DND-41 (cell line): ENCODE results near the gene MAGEB1.

Experiments used
- ATAC-seq: fragments of 200-7000 bp; cut with Tn5 transposase; 3 replicates; pipeline ENCODE4 v1.9.1; 2021; ENCODE audit warnings: low read depth; ENCODE audit not compliant: insufficient read depth
- DNase-seq: peaks from one replicate; pipeline ENCODE4 v3.0.0-alpha.2; 2020
- H2AFZ ChIP-seq: 2 replicates; pipeline ENCODE4 v1.6.0; 2012; ENCODE audit warnings: low read depth, low read length
- H3K27ac ChIP-seq: 2 replicates; pipeline ENCODE4 v1.5.1; 2012; ENCODE audit warnings: low read length, inconsistent platforms
- H3K27me3 ChIP-seq: fragments of 200-600 bp; sonication (generic); 2 replicates; pipeline ENCODE4 v1.6.0; 2012; ENCODE audit warnings: low read length, mild to moderate bottlenecking, inconsistent platforms; ENCODE audit not compliant: insufficient read depth, poor library complexity
- H3K36me3 ChIP-seq: 2 replicates; pipeline ENCODE4 v1.5.1; 2012; ENCODE audit warnings: low read length, inconsistent platforms; ENCODE audit not compliant: insufficient read depth
- H3K4me1 ChIP-seq: 2 replicates; pipeline ENCODE4 v1.5.1; 2012; ENCODE audit warnings: mild to moderate bottlenecking, low read length; ENCODE audit not compliant: insufficient read depth
- H3K4me2 ChIP-seq: 2 replicates; pipeline ENCODE4 v1.6.0; 2012; ENCODE audit warnings: mild to moderate bottlenecking, moderate library complexity, low read length, inconsistent platforms; ENCODE audit not compliant: insufficient read depth
- H3K4me3 ChIP-seq, 2 experiments: fragments of 200-600 bp in 1 of 2; shearing (Covaris generic) in 1 of 2; 2 replicates each; pipeline ENCODE4 v1.5.1; 2012 to 2016; ENCODE audit warnings: inconsistent platforms in 2 of 2, low read length in 2 of 2, mild to moderate bottlenecking in 2 of 2, low read depth in 1 of 2, moderate library complexity in 1 of 2
- H3K79me2 ChIP-seq: 2 replicates; pipeline ENCODE4 v1.6.0; 2012; ENCODE audit warnings: low read length, inconsistent platforms; ENCODE audit not compliant: insufficient read depth
- H3K9ac ChIP-seq: 2 replicates; pipeline ENCODE4 v1.6.0; 2012; ENCODE audit warnings: low read depth, mild to moderate bottlenecking, inconsistent platforms, low read length, moderate library complexity
- H3K9me3 ChIP-seq: 2 replicates; pipeline ENCODE4 v1.5.1; 2012; ENCODE audit warnings: low read length, moderate library complexity, mild to moderate bottlenecking, inconsistent platforms; ENCODE audit not compliant: insufficient read depth, severe bottlenecking
- H4K20me1 ChIP-seq: 2 replicates; pipeline ENCODE4 v1.6.0; 2012; ENCODE audit warnings: low read length; ENCODE audit not compliant: insufficient read depth
- CTCF ChIP-seq: IDR thresholded peaks from 2 replicates; pipeline ENCODE4 v1.5.1; 2012; ENCODE audit warnings: borderline replicate concordance, low read length, moderate library complexity, mild to moderate bottlenecking; ENCODE audit not compliant: poor library complexity, severe bottlenecking; ENCODE audit errors: extremely low read depth
- EZH2 ChIP-seq: IDR thresholded peaks from 3 replicates; pipeline ENCODE4 v1.6.1; 2012; ENCODE audit warnings: borderline replicate concordance, low read depth, mild to moderate bottlenecking, moderate library complexity, low read length, inconsistent platforms; ENCODE audit not compliant: severe bottlenecking

MAGEB1 gene

DNA sequence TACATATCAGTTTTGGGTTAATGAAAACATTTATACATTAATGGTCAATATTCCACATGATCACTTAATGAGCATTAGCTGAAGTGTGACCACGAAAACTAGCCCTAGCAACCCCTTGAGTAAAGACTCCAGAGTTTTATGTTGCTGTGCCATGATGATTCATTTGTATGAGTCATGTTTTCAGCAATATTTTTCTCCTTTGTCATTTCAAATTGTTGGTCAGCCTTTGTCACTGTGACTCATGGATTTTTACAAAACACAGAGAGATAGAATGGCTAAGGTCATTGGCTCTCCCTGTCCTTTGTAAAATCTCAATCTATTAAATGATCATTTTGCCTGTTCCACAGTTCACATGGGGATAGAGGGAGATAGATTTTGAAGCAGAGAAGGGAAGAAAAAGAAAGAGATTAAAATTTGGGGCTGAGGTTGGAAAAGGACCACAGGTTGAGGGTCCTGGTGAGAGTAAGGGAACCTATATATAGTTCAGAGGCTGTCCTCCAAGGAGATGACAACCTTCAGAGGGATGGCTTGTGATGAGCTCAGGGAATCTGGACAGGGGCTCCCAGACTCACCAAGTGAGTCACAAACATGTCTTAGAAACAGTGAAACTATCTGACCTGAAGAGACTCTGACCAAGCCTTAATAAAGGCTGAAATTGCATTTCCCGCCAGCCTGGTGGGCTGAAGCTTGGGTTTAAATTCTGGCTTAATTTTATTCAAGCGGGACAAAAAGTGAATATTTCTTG lies 36.7 kb downstream of the MAGEB1 start:
- Histone ChIP-seq H3K27me3 (no peaks in the 10 kb centered on the region), H3K4me3 (no peak overlapping the region), H3K9me3 (no peaks in the 10 kb centered on the region), H3K9ac (no peak overlapping the region), H3K27ac (no peak overlapping the region), H2AFZ (no peak overlapping the region), H3K36me3 (no peaks in the 10 kb centered on the region), H3K4me1 (peaks cover 12% of the 10 kb centered on the region), H3K79me2 (no peaks in the 10 kb centered on the region), H4K20me1 (no peaks in the 10 kb centered on the region), H3K4me2 (no peak overlapping the region)
- TF ChIP-seq CTCF, result no peak
- no peak for TF ChIP-seq EZH2
- DNase-seq (no peak), ATAC-seq (no peak)

DNA sequence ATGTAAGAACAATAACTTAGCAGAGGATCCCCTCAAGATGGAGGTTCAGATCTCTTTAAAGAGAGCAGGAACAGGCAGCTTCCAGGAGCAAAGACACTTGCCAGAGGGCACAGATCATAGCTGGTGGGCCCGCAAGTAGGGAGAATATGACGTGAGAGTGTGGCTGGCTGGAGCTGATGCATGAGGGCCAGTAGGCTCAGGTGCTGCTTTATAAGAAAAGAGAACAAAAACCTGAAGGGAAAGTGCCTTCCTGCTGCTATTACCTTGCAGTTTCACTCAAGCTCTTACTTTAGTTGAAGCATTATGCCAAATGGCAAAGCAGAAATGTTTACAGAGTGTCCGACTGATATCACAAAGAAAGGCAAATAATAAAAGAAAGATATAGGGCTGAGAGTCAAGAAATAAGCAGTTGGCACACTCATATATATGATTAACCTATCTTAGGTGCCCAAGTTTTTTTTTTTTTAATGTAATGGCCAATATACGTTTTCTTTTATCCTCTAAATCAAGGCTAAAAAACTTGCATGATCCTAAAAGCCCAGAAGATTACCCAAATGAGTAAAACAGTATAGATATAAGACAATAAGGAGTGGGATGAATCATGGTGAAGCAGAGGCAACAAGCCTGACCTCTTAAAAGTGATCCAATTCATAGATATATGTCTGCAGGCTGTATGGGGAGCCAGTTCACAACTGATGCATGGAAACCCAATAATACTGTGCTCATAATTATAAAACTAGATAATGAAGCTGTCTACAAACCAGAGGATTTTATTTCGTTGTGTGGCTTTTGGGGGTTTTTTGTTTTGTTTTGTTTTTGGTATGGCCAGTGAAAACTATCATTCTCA lies 49.7 kb downstream of the MAGEB1 start:
- ATAC-seq (no peak), DNase-seq (no peak)
- H3K4me3 ChIP-seq, result no peak overlapping the region
- H3K9me3 ChIP-seq, result no peaks in the 10 kb centered on the region
- H3K79me2 ChIP-seq, result no peaks in the 10 kb centered on the region
- no peaks in the 10 kb centered on the region for H3K36me3 ChIP-seq
- no peak overlapping the region for H3K9ac ChIP-seq
- no peaks in the 10 kb centered on the region for H3K4me1 ChIP-seq
- H3K27me3 ChIP-seq, result no peaks in the 10 kb centered on the region
- no peak for TF ChIP-seq EZH2
- TF ChIP-seq CTCF, result no peak
- no peak overlapping the region for H3K27ac ChIP-seq
- no peak overlapping the region for H2AFZ ChIP-seq
- no peaks in the 10 kb centered on the region for H4K20me1 ChIP-seq
- no peak overlapping the region for H3K4me2 ChIP-seq

DNA sequence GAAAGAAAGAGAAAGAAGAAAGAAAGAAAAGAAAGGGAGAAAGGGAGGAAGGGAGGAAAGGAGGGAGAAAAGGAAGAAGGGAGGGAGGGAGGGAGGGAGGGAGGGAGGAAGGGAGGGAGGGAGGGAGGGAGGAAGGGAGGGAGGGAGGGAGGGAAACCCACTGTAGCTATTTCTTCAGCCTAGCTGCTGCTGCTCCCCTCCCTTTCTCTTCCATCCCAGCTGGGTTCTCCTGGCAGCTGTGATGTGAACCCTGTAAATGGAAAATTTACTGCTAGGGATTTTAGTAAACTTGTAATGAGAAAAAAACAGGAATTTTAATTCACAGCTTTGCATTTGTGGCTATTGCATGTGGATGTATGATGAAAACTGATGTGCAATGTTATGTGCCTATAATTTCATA lies 54.3 kb downstream of the MAGEB1 start:
- H3K4me1 ChIP-seq, result no peaks in the 10 kb centered on the region
- no peaks in the 10 kb centered on the region for H3K36me3 ChIP-seq
- H3K9ac ChIP-seq, result no peak overlapping the region
- H2AFZ ChIP-seq, result no peak overlapping the region
- no peak for TF ChIP-seq EZH2
- H4K20me1 ChIP-seq, result no peaks in the 10 kb centered on the region
- H3K4me3 ChIP-seq, result no peak overlapping the region
- H3K9me3 ChIP-seq, result no peaks in the 10 kb centered on the region
- H3K4me2 ChIP-seq, result no peak overlapping the region
- ATAC-seq (no peak), DNase-seq (no peak)
- H3K27me3 ChIP-seq, result no peaks in the 10 kb centered on the region
- no peaks in the 10 kb centered on the region for H3K79me2 ChIP-seq
- no peak overlapping the region for H3K27ac ChIP-seq
